Spleen (tissue), 11 donors: ENCODE results near the gene C16orf89. TPM values are rescaled to one million over a fixed set of nuclear protein-coding genes. Genes with fewer than 3 reads are reported as not detected.

ENCODE experiments used
- DNase-seq: peaks from one replicate; pipeline ENCODE4 v3.0.0-alpha.2; 2020
- H3K27ac ChIP-seq, 8 donors: fragments of 200-600 bp; sonication (generic) in 7 of 8; 1 replicate in 4 of 8; 2 replicates in 4 of 8; pipeline versions ENCODE4 v1.5.0 to v1.8.0; 2016 to 2021; ENCODE audit warnings: inconsistent platforms in 4 of 8, mild to moderate bottlenecking in 4 of 8, moderate library complexity in 1 of 8
- H3K27me3 ChIP-seq, 7 donors: fragments of 200-600 bp; sonication (generic) in 6 of 7; replicated peaks in 1 of 7; 1 replicate in 4 of 7; 2 replicates in 3 of 7; pipeline versions ENCODE4 v1.5.0 to v1.8.0; 2016 to 2021; ENCODE audit warnings: inconsistent platforms in 3 of 7, mild to moderate bottlenecking in 1 of 7
- H3K36me3 ChIP-seq, 6 donors: fragments of 200-600 bp; sonication (generic) in 5 of 6; 1 replicate in 4 of 6; 2 replicates in 2 of 6; pipeline versions ENCODE4 v1.5.0 to v1.8.0; 2016 to 2021; ENCODE audit warnings: inconsistent platforms in 2 of 6
- H3K4me1 ChIP-seq, 6 donors: fragments of 200-600 bp; sonication (generic) in 5 of 6; 1 replicate in 3 of 6; 2 replicates in 3 of 6; pipeline versions ENCODE4 v1.5.0 to v1.8.0; 2016 to 2021; ENCODE audit warnings: inconsistent platforms in 3 of 6
- H3K4me3 ChIP-seq, 8 donors: fragments of 200-600 bp; sonication (generic) in 7 of 8; 1 replicate in 4 of 8; 2 replicates in 4 of 8; pipeline versions ENCODE4 v1.5.0 to v1.8.0; 2016 to 2021; ENCODE audit warnings: inconsistent platforms in 4 of 8, mild to moderate bottlenecking in 4 of 8, moderate library complexity in 2 of 8
- H3K9me3 ChIP-seq, 8 donors: fragments of 200-600 bp; sonication (generic) in 7 of 8; 1 replicate in 4 of 8; 2 replicates in 4 of 8; pipeline versions ENCODE4 v1.5.0 to v1.8.0; 2016 to 2021; ENCODE audit warnings: inconsistent platforms in 4 of 8
- POLR2A ChIP-seq, 3 donors: fragments of 450-650 bp; IDR thresholded peaks; one replicate each; pipeline ENCODE4 v1.5.1; 2017; ENCODE audit warnings: antibody characterized with exemption in 3 of 3, mild to moderate bottlenecking in 1 of 3
- POLR2AphosphoS5 ChIP-seq, 3 donors: sonication (generic); formaldehyde crosslinking; IDR thresholded peaks; one replicate each; pipeline ENCODE4 v1.5.1; 2017; ENCODE audit warnings: antibody characterized with exemption in 3 of 3
- WGBS, 5 donors: extraction: QIAGEN DNeasy Blood & Tissue Kit in 3 of 5; methylation state at CpG; one replicate each; pipeline versions ENCODE4 v1.1.5 to v1.1.7; 2013 to 2018; 5-methylcytosine and 5-hydroxymethylcytosine counted together
- intact Hi-C: fragments of 100-400 bp; cut with DNase I; formaldehyde crosslinking; loops from one replicate; pipeline ENCODE4 v1.15.0; 2023; ENCODE audit warnings: low total_unique reads
- polyA plus RNA-seq, 3 donors: library from polyadenylated mRNA; stranded (reverse); fragments of 200-250 nt; gene quantifications; one replicate each; pipeline ENCODE4 v1.2.1, GENCODE V29; 2013
- total RNA-seq, 7 donors: library from RNA; depleted of rRNA in 3 of 7; stranded (reverse); fragments of >200 nt in 3 of 7; fragmentation: NEBNext Ultra II Directional in 4 of 7; extraction: Animal tissue kit (Norgen Biotek cat#: 25700) in 4 of 7; gene quantifications; one replicate each; pipeline versions ENCODE4 v1.1.0 to v1.2.1, GENCODE V29; 2016 to 2021
- TF ChIP-seq, protein P1 (sequence below), 11 experiments: fragments of 200-600 bp in 7 of 11; fragments of 450-650 bp in 4 of 11; sonication (generic) in 4 of 11; IDR thresholded peaks in 8 of 11; conservative IDR thresholded peaks in 3 of 11; 1 replicate in 7 of 11; 2 replicates in 4 of 11; pipeline versions ENCODE4 v1.4.0 to v1.8.0; 2016 to 2021; ENCODE audit warnings: antibody characterized with exemption in 11 of 11, inconsistent platforms in 4 of 11, mild to moderate bottlenecking in 1 of 11
- donor health status: healthy with polysubstance abuse.
- donor health status: DM: no; HTN: no; CAD: no; lungs with moderate emphysema.
- donor health status: DM: no; HTN: no; CAD: no.
- donor health status: Bipolar disorder and iron deficiency.
- donor health status: healthy.
- donor health status: DM: no; HTN: no; CAD: no.
- donor health status: DM: yes; HTN: yes; CAD: no.

The C16orf89 gene
- total and polyA plus RNA-seq, 10 donors: 0.34 to 5.7 (median 1.7) TPM; not detected in 1

DNA sequence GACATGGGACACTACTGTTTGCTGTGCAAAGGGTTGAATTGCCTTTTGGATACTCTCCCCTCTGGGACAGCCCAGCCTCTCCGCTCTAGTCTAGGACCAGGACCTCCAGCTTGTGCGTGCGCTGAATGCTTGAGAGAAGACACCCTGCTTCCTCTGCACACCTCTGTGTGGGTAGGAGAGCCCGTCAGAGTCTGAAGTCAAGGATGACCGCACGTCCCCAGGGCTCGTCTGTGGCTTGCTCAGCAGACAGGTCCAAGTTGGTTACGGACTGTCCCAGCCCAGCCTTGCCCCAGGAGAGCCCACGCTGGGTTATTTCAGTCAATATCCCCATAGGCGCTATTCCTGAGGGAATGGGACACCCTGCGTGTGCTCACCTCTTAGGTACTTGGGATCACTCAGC lies 3.7 kb downstream of the C16orf89 start:
- Histone ChIP-seq H3K27me3 (no peaks in the 10 kb centered on the region), H3K4me3 (no peak overlapping the region), H3K36me3 (no peaks in the 10 kb centered on the region), H3K4me1 (peaks cover 0 to 17% (median 4%) of the 10 kb centered on the region in 6 donors), H3K9me3 (no peaks in the 10 kb centered on the region), H3K27ac (no peak overlapping the region)
- intact Hi-C loops: no loop called here
- no peak for TF ChIP-seq POLR2AphosphoS5 (IDR thresholded peaks at IDR 0.05)
- TF ChIP-seq, protein P1, sequence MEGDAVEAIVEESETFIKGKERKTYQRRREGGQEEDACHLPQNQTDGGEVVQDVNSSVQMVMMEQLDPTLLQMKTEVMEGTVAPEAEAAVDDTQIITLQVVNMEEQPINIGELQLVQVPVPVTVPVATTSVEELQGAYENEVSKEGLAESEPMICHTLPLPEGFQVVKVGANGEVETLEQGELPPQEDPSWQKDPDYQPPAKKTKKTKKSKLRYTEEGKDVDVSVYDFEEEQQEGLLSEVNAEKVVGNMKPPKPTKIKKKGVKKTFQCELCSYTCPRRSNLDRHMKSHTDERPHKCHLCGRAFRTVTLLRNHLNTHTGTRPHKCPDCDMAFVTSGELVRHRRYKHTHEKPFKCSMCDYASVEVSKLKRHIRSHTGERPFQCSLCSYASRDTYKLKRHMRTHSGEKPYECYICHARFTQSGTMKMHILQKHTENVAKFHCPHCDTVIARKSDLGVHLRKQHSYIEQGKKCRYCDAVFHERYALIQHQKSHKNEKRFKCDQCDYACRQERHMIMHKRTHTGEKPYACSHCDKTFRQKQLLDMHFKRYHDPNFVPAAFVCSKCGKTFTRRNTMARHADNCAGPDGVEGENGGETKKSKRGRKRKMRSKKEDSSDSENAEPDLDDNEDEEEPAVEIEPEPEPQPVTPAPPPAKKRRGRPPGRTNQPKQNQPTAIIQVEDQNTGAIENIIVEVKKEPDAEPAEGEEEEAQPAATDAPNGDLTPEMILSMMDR (IDR thresholded peaks at IDR 0.05 in 8 of 11, conservative IDR thresholded peaks at IDR 0.05 in 3 of 11): no peak
- TF ChIP-seq POLR2A (IDR thresholded peaks at IDR 0.05): no peak
- DNase-seq: peak; percentile 48
- WGBS, 5 donors: 75 to 83% (median 82%) methylated on average over 10 to 11 of the region's 11 CpGs

DNA sequence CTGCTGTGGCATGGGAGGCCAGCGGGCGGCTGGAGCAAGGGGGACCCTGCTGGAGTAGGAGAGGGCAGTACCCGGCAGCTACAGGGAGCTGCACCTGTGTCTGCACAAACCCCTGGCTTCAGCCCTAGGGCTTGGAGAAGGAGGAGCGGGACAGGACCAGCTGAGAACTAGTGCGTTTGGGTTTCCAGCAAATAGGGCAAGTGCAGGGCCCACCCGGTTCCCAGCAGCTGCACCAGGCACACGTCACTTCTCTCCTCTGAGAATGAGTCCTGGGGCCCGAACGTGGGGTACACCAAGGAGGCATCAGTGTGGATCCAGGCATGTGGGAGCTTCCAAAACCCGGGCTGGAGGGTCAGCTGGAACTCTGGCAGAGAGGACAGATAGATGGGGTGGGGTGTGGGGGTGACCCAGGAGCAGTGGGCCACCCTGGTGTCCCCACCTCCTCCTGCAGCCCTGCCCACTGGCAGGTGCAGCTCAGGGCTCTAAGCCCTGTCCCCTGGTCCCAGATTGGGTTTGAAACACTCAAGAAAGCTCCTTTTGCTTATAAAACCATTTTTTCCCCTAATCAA lies 5.6 kb downstream of the C16orf89 start:
- peak; percentile 46 for DNase-seq
- Histone ChIP-seq H3K27ac (no peak overlapping the region), H3K4me3 (no peak overlapping the region), H3K36me3 (no peaks in the 10 kb centered on the region), H3K27me3 (no peaks in the 10 kb centered on the region), H3K9me3 (no peaks in the 10 kb centered on the region), H3K4me1 (peaks cover 0 to 17% (median 4%) of the 10 kb centered on the region in 6 donors)
- WGBS, 5 donors: 83 to 94% (median 85%) methylated on average over 6 to 10 of the region's 10 CpGs
- no peak for TF ChIP-seq POLR2A (IDR thresholded peaks at IDR 0.05)
- TF ChIP-seq, protein P1 (IDR thresholded peaks at IDR 0.05 in 8 of 11, conservative IDR thresholded peaks at IDR 0.05 in 3 of 11): no peak
- TF ChIP-seq POLR2AphosphoS5 (IDR thresholded peaks at IDR 0.05): no peak
- intact Hi-C loops: no loop called here

DNA sequence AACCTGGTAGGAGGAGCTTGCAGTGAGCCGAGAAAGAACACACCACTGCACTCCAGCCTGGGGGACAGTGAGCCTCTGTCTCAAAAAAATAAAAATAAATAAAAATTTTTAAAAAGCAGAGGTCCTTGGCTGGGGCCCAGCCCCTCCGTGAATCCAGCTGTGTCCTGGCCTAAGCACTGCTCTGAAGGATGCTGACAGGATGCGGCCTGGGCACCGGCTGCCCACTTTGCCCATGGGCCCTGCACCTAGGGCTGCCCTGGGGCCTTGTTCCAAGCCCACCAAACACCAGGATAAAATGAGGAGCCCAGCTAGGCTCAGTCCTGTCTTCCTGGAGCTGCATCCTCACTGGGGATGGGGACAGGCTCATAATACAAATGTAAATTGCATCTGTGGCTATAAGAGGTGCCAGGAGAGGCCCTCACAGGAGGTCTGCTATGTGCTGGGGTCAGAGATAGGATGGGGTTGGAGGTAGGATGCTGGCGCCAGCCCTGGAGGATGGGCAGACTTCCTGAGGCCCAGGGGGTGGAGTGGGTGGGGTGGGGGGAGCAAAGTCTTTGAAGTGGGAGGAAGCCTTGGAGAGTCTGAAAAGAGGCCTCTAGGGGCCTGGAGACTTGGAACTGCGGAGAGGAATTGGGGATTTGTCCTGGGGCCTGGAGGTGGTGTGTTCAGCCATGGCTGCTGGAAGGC lies 6.2 kb downstream of the C16orf89 start:
- peak; percentile 20 for DNase-seq
- TF ChIP-seq POLR2A (IDR thresholded peaks at IDR 0.05) (no peak), POLR2AphosphoS5 (IDR thresholded peaks at IDR 0.05) (no peak)
- TF ChIP-seq, protein P1 (IDR thresholded peaks at IDR 0.05 in 8 of 11, conservative IDR thresholded peaks at IDR 0.05 in 3 of 11): no peak
- peak overlapping the region in 1 of 8 donors; percentile 57 for H3K27ac ChIP-seq
- no peaks in the 10 kb centered on the region for H3K9me3 ChIP-seq
- no peak overlapping the region for H3K4me3 ChIP-seq
- WGBS, 5 donors: 75 to 81% (median 79%) methylated on average over 6 of the region's 6 CpGs
- intact Hi-C loops: no loop called here
- H3K36me3 ChIP-seq: no peaks in the 10 kb centered on the region
- peaks cover 0 to 17% (median 4%) of the 10 kb centered on the region in 6 donors for H3K4me1 ChIP-seq
- H3K27me3 ChIP-seq: no peaks in the 10 kb centered on the region

DNA sequence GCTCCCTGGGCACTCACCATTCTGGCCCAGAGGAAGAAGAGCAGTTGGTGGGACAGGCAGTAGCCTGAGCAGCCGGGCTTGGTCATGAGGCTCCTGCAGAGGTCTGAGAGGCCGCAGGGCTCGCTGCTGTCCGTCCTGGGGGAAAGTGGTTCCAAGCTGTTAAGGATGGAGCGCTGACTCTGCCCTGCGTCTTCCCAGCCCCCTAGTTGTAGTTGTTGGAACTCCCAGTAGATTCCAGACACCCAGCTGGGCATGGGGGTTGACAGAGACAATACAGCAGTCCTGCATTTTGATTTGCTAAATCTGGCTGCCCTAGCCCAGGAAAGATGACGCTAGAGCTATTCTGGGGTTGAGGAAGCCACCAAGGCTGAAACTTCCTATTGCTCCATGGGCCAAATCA lies 7.3 kb downstream of the C16orf89 start:
- intact Hi-C loops: no loop called here

More for the DNA sequence above, 7.3 kb downstream of the C16orf89 start:
- H3K4me3 ChIP-seq: peak overlapping the region in 1 of 8 donors; percentile 9
- H3K36me3 ChIP-seq: no peaks in the 10 kb centered on the region
- no peaks in the 10 kb centered on the region for H3K9me3 ChIP-seq
- TF ChIP-seq, protein P1 (IDR thresholded peaks at IDR 0.05 in 8 of 11, conservative IDR thresholded peaks at IDR 0.05 in 3 of 11): peak in 6 of 11 experiments; percentile 20 to 42 (median 32)
- TF ChIP-seq POLR2A (IDR thresholded peaks at IDR 0.05): no peak
- TF ChIP-seq POLR2AphosphoS5 (IDR thresholded peaks at IDR 0.05): peak in 1 of 3 donors; percentile 17
- peak overlapping the region in 4 of 8 donors; percentile 13 to 57 (median 48) for H3K27ac ChIP-seq
- peaks cover 0 to 17% (median 4%) of the 10 kb centered on the region in 6 donors for H3K4me1 ChIP-seq
- WGBS, 5 donors: 64 to 84% (median 66%) methylated on average over 3 to 7 of the region's 7 CpGs
- H3K27me3 ChIP-seq: no peaks in the 10 kb centered on the region
- peak; percentile 70 for DNase-seq
